GM10266 (cell line): Measurements from ENCODE around the gene DIP2B.

Experiments
- DNase-seq: peaks from one replicate; pipeline ENCODE4 v3.0.0; 2012; ENCODE audit errors: extremely low spot score
- CTCF ChIP-seq: IDR thresholded peaks from 2 replicates; pipeline ENCODE4 v1.5.1; 2012; ENCODE audit warnings: mild to moderate bottlenecking, low read depth; ENCODE audit not compliant: control insufficient read depth, insufficient read depth; ENCODE audit errors: missing control alignments

Gene DIP2B

GRCh38 chr12:50711121-50711520, 206.3 kb downstream of the DIP2B start:
- no peak for TF ChIP-seq CTCF
- no peak for DNase-seq

GRCh38 chr12:50715174-50715573, 210.4 kb downstream of the DIP2B start:
- DNase-seq, result no peak

GRCh38 chr12:50718760-50719159, 214.0 kb downstream of the DIP2B start:
- no peak for TF ChIP-seq CTCF

More at GRCh38 chr12:50715174-50715573, 210.4 kb downstream of the DIP2B start:
- TF ChIP-seq CTCF, result no peak

GRCh38 chr12:50720085-50720484, 215.3 kb downstream of the DIP2B start:
- no peak for TF ChIP-seq CTCF
- no peak for DNase-seq

More at GRCh38 chr12:50718760-50719159, 214.0 kb downstream of the DIP2B start:
- no peak for DNase-seq

GRCh38 chr12:50720501-50720900, 215.7 kb downstream of the DIP2B start:
- no peak for TF ChIP-seq CTCF
- no peak for DNase-seq

- no peak for TF ChIP-seq CTCF
- no peak for DNase-seq
Observed at GRCh38 chr12:50723865-50724264, 219.1 kb downstream of the DIP2B start.

- DNase-seq, result no peak
- TF ChIP-seq CTCF, result no peak
Observed at GRCh38 chr12:50725011-50725942, 220.5 kb downstream of the DIP2B start.
